Inferior parietal cortex (tissue), 1 donor: ENCODE data around the gene HOXA2.

Experiments
- DNase-seq: peaks from one replicate; pipeline ENCODE4 v3.0.0-alpha.2; 2016; ENCODE audit errors: extremely low spot score

The HOXA2 gene

DNA sequence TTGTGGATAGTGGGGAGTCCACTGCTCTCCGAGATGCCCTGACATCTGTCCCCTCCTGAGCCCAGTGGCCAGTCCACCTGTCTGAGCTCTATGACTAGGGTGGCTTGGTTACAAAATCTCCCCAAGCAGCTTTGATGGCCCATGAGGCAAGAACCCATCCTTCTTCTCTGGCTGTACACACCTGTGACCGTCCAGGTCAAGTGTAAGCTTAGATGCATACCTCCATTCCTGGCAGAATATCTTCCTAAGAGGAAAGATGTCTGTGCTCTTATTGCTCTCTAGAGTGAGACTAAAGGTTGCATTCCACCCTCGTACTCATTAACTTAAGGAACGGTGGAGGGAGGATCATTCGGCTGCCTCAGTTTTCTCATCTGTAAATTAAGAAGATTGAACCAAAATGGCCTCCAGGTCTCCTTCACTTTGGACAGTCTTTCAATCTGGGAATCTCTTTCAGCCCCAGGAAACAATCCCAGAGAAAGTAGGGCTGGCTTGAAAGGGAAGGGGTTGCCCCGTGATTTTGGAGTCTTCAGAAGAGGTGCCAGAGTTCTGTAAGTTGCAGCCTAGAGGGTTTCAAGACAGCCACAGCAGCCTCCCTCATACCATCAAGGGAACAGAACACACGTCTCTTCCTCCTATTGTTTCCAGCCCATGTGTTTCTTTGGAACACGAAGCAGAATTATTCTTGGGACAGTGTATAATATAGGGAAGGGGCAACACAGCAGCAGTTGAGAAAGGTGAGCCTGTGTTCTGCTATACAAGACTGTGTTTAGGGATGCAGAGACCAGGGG is 22.6 kb upstream of the HOXA2 start:
- DNase-seq, result no peak

DNA sequence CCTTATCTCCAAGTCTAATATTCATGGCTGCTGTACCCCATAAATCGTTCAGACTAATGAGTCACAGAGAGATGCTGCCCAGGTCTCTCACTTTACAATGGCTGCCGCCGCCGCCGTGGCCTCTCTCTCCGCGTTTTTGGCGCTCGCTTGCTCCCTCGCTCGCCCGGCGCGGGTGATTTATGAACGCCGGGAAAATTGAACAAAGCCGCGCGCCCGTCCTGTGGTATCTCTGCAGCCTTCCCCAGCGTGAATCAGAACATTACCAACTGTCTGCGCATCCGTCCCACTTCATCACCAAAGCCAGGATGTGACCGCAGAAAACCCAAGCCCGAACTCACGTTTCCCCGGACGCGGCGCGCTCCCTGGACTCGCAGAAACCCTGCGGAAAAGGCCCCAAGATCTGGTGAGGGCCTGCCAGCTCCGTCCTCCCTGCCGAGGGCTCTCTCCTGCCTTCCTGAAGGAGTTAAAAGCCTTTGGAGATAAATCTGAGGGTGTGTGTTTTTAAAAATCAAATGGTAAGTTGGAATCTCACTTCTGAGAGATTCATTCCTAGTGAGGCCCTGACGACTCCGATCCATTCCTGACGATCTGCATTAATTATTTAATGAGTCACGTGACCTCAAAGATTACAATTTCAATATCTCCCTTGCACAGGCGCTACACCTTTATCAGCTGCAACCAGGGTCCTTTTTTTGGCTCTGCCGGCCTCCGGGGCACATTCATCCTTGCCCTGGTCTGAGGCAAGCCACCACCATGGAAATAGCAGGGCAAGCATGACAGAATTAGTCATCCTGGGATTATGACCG is 21.8 kb upstream of the HOXA2 start:
- no peak for DNase-seq

GRCh38 chr7:27123477-27124053 is 21.1 kb upstream of the HOXA2 start:
- no peak for DNase-seq

DNA sequence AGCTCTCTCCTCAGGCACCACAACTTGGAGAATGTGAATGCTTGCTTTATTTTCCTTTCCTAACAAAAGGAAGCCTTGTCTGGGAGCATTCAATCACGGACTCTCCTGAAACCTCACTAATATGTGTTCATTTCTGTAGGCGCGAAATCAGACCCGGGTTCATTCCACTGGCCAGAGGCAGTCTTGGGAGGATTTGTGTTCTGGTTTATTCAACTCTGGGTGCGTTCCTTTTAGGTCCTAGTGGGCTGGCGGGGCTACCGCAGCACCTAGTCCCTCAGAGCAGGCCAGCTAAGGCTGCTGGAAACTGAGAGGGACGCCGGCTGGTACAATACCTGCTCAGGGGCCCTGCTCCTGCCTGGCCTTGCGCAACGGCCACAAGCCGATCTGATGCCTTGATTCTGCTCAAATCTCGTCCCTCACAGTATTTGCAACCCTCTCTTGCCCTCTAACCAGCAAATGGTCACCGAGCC is 20.6 kb upstream of the HOXA2 start:
- DNase-seq, result no peak

DNA sequence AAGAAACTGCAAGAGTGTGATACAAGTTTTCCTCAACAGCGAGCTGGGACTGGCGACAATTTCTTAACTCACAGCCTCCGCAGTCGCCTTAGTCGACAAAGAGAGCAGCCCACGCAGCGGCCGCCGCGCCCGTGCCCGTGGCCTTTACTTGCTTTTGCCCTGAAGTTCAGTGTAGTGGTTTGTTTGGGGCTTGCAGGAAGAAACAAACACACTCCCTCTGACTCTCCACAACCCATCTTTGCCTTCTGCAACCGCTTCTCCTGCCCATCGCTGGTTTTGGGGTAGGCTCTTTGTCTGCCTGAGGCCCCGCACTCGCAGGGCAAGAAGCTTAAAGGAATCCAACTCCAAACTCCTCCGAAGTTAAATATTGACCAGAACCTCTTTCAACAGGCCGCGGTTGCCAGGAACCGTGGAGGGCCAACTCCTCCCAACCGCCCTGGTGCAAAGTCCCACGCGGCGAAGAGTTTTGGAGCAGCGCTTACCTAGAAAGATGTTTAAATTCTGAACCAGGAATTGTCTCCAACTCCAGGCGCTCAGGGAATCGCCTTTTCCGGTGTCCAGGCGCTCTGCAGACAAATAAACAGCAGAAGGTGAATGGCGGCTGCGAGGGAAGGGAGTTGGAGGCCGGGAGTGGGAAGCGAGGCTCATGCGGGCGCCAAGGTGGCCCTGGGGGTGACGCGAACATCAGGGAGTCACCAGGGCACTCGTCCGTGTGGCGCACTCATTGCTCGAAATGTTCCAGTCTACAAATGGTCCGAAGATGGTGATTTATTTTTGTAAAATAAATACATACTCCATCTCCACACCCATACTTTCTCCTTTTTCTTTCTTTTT is 19.8 kb upstream of the HOXA2 start:
- no peak for DNase-seq

GRCh38 chr7:27121684-27122076 is 19.2 kb upstream of the HOXA2 start:
- DNase-seq, result no peak

DNA sequence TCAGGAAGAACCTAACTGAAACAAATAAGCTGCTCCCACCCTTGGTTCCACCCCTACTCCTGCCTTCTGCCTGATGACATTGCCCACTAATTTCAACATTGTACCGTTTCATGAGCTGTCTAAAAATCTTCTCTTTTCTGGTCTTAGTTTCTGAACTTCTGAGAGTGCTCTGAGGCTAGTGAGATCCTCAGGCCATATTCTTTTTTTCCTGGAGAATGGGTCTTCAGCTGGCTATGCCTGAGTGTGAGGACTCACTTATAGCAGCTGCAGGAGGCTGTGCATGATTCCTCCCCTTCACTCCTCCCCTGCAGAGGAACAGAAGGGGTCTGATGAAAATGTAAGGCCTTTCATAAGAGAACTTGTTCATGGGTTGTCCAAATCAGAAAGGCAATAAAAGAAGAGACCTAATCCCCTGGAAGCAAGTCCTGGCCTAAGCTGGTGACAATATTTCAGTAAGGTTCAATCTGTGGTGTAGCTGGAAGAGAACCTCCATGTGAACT is 17.0 kb upstream of the HOXA2 start:
- DNase-seq, result no peak

GRCh38 chr7:27118580-27118979 is 16.1 kb upstream of the HOXA2 start:
- DNase-seq, result no peak

- DNase-seq, result no peak
Measured at GRCh38 chr7:27117887-27118491, 15.5 kb upstream of the HOXA2 start.

DNA sequence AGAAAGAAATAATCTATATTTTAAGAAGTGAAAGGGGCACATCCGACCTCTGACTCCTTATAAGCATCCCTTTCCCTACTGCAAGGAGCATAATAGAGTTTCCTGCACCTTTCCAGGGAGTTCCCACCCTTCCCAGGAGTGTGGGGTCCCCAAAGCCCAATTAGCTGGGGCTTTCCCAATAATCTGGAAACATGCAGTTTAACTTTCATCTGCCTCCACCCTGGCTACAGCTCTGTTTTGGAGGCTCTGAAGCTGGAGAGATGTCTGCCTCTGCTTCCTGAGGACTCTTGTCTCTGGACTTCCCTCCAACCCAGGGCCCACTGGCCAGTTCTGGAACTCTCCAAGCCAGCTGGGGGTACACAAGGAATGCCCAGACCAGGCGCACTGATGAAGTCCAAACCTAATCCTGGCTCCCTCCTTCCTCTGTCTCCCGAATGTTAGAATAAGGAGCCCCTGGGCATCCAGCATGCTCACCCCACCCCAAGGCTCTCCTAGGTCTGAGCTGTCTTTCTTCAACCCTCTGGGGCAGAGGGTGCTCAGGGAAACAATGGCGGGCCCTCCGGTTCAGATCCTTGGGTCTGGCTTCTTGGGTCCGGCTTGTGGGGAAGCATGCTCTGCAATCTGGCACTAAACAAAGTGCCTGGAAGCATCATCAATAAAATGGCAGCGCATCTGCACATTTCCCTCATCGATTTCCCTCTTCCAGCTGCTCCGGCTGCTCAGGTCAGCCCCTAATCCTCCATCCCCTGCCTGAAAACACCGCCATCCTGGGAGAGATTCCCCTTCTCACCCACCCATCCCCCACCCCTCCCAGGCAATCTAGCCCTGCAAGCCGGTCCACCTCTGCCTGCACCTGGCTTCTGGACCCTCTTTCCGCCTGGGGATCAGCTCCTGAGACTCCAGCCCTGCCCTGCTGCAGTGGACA is 14.7 kb upstream of the HOXA2 start:
- DNase-seq, result no peak

- DNase-seq, result no peak
Measured at GRCh38 chr7:27116031-27116961, 13.8 kb upstream of the HOXA2 start.

DNA sequence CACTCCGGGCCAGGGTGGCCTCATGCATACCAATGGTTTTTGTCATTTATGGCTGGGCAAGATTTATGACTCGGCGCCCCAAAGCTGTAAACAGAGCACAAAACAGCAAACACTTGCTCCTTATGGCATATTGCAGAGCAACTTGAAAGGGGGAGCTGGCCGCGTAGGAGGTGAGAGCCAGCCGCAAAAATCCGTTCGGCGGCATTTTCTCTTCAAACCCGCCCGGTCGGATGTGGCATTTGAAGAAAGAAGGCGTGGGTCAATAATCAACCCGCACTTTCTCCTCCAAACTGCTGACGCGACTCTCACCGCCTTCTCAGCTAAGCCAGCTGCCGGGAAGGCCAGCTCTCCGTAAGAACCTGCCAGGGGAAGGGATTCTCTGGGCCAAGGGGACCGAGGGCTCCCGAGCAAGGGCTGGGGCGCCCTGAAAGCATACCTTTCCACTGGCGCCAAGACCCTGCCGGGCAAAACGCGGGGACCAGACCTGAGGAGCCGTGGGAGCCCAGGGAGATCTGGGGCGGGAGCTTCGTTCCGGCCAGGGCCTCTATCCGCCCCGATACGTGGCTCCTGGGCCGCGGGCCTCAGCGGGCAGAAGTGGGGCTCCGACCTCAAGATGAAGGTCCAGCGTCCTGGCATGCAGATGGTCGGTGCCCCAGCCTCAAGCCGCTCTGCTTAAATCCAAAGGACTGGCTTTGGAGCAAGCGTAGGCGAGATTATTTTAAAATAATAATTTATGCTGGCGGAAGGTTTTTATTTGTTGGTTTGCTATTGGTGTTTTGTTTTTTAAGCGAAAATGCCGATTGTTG is 12.9 kb upstream of the HOXA2 start:
- DNase-seq, result no peak

GRCh38 chr7:27114881-27115220 is 12.4 kb upstream of the HOXA2 start:
- no peak for DNase-seq

- DNase-seq, result no peak
Measured at GRCh38 chr7:27113991-27114769, 11.7 kb upstream of the HOXA2 start.

GRCh38 chr7:27112955-27113949 is 10.8 kb upstream of the HOXA2 start:
- no peak for DNase-seq

DNA sequence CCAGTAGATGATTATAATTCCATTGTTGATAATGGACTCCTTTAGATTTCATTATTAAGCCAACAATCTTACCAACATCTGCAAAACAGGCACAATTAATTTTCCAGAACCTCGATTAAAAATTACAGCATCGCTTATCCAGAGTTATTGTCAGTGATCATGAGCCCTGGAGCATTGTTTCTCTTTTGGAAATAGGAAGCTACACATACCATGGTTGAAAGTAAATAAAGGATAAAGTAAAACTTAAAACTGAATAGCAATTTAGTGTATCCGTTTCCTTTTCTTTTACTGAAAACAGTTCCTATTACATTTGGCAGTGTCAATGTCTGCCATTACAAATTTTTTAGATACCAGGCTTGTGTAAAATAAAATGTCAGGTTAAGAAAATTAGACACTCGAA is 9.9 kb upstream of the HOXA2 start:
- no peak for DNase-seq
